Colonic mucosa (tissue), 4 donors: ENCODE data around the gene PTPRU. TPM values are rescaled to one million over a fixed set of nuclear protein-coding genes. Genes with fewer than 3 reads are reported as not detected.

Experiments
- DNase-seq: peaks from one replicate; pipeline ENCODE4 v3.0.0-alpha.2; 2020
- H3K27ac ChIP-seq: fragments of 200-600 bp; one replicate; pipeline ENCODE4 v1.8.0; 2021
- H3K27me3 ChIP-seq: fragments of 200-600 bp; one replicate; pipeline ENCODE4 v1.8.0; 2021
- H3K36me3 ChIP-seq: fragments of 200-600 bp; one replicate; pipeline ENCODE4 v1.8.0; 2021
- H3K4me1 ChIP-seq: fragments of 200-600 bp; one replicate; pipeline ENCODE4 v1.8.0; 2021; ENCODE audit warnings: mild to moderate bottlenecking
- H3K4me3 ChIP-seq: fragments of 200-600 bp; one replicate; pipeline ENCODE4 v1.8.0; 2021
- H3K9ac ChIP-seq, 2 donors: one replicate each; pipeline ENCODE4 v1.7.0; 2013; ENCODE audit warnings: control low read depth in 2 of 2, low read depth in 2 of 2, low read length in 2 of 2
- H3K9me3 ChIP-seq: fragments of 200-600 bp; one replicate; pipeline ENCODE4 v1.8.0; 2021
- CTCF ChIP-seq: fragments of 200-600 bp; IDR thresholded peaks from one replicate; pipeline ENCODE4 v1.8.0; 2022; ENCODE audit warnings: antibody characterized with exemption, mild to moderate bottlenecking
- intact Hi-C: fragments of 100-400 bp; cut with DNase I; formaldehyde crosslinking; loops from one replicate; pipeline ENCODE4 v1.14.1; 2022
- total RNA-seq, 2 donors: library from RNA; stranded (reverse); fragmentation: NEBNext Ultra II Directional in 1 of 2; extraction: Animal tissue kit (Norgen Biotek cat#: 25700) in 1 of 2; gene quantifications; one replicate each; pipeline ENCODE4 v1.2.1, GENCODE V29; 2021
- donor health status: healthy.
- donor health status: DM: no; HTN: no; CAD: no.
- donor health status: DM: no; HTN: no; CAD: no.

The PTPRU gene
- total RNA-seq, 2 donors from 2014 or later, result 2.3 to 4.8 TPM

- Histone ChIP-seq H3K27me3 (no peaks in the 10 kb centered on the region), H3K27ac (no peak overlapping the region), H3K4me3 (no peak overlapping the region), H3K4me1 (no peaks in the 10 kb centered on the region), H3K9ac (no peak overlapping the region), H3K9me3 (no peaks in the 10 kb centered on the region), H3K36me3 (no peaks in the 10 kb centered on the region)
- DNase-seq, result no peak
- TF ChIP-seq CTCF, result no peak
- intact Hi-C loops, result no loop called here
Measured at GRCh38 chr1:29358183-29358582, 121.9 kb downstream of the PTPRU start.

GRCh38 chr1:29360768-29361167, 124.4 kb downstream of the PTPRU start:
- intact Hi-C loops, result no loop called here

GRCh38 chr1:29361686-29362085, 125.4 kb downstream of the PTPRU start:
- no peaks in the 10 kb centered on the region for H3K36me3 ChIP-seq
- H3K27ac ChIP-seq, result no peak overlapping the region
- intact Hi-C loops, result no loop called here
- no peak overlapping the region for H3K4me3 ChIP-seq
- no peaks in the 10 kb centered on the region for H3K4me1 ChIP-seq
- no peaks in the 10 kb centered on the region for H3K9me3 ChIP-seq
- no peak overlapping the region for H3K9ac ChIP-seq
- no peaks in the 10 kb centered on the region for H3K27me3 ChIP-seq
- no peak for TF ChIP-seq CTCF
- no peak for DNase-seq

More at GRCh38 chr1:29360768-29361167, 124.4 kb downstream of the PTPRU start:
- no peak overlapping the region for H3K9ac ChIP-seq
- no peak overlapping the region for H3K27ac ChIP-seq
- H3K36me3 ChIP-seq, result no peaks in the 10 kb centered on the region
- no peaks in the 10 kb centered on the region for H3K27me3 ChIP-seq
- no peak for TF ChIP-seq CTCF
- no peaks in the 10 kb centered on the region for H3K4me1 ChIP-seq
- no peaks in the 10 kb centered on the region for H3K9me3 ChIP-seq
- H3K4me3 ChIP-seq, result no peak overlapping the region
- no peak for DNase-seq

GRCh38 chr1:29362116-29362515, 125.8 kb downstream of the PTPRU start:
- Histone ChIP-seq H3K36me3 (no peaks in the 10 kb centered on the region), H3K27me3 (no peaks in the 10 kb centered on the region), H3K9ac (no peak overlapping the region), H3K27ac (no peak overlapping the region), H3K4me1 (no peaks in the 10 kb centered on the region), H3K4me3 (no peak overlapping the region), H3K9me3 (no peaks in the 10 kb centered on the region)
- intact Hi-C loops, result no loop called here
- DNase-seq, result no peak
- TF ChIP-seq CTCF, result no peak

- no peaks in the 10 kb centered on the region for H3K36me3 ChIP-seq
- H3K4me3 ChIP-seq, result no peak overlapping the region
- no peak for DNase-seq
- H3K9ac ChIP-seq, result no peak overlapping the region
- no peak overlapping the region for H3K27ac ChIP-seq
- H3K9me3 ChIP-seq, result no peaks in the 10 kb centered on the region
- no peaks in the 10 kb centered on the region for H3K27me3 ChIP-seq
- H3K4me1 ChIP-seq, result no peaks in the 10 kb centered on the region
- intact Hi-C loops, result no loop called here
- no peak for TF ChIP-seq CTCF
Measured at GRCh38 chr1:29362764-29363163, 126.4 kb downstream of the PTPRU start.

- DNase-seq, result no peak
- no peaks in the 10 kb centered on the region for H3K4me1 ChIP-seq
- intact Hi-C loops, result no loop called here
- H3K4me3 ChIP-seq, result no peak overlapping the region
- H3K27me3 ChIP-seq, result no peaks in the 10 kb centered on the region
- no peak overlapping the region for H3K27ac ChIP-seq
- no peak for TF ChIP-seq CTCF
- H3K9ac ChIP-seq, result no peak overlapping the region
- no peaks in the 10 kb centered on the region for H3K9me3 ChIP-seq
- no peaks in the 10 kb centered on the region for H3K36me3 ChIP-seq
Measured at GRCh38 chr1:29363536-29363935, 127.2 kb downstream of the PTPRU start.
